ENCODE measurements around the gene INTS6. TPM values are rescaled to one million over a fixed set of nuclear protein-coding genes. Genes with fewer than 3 reads are reported as not detected.

Gene INTS6
- total RNA-seq, 4 donors from 2014 or later: 15.3 to 37.0 (median 25.2) TPM

DNA sequence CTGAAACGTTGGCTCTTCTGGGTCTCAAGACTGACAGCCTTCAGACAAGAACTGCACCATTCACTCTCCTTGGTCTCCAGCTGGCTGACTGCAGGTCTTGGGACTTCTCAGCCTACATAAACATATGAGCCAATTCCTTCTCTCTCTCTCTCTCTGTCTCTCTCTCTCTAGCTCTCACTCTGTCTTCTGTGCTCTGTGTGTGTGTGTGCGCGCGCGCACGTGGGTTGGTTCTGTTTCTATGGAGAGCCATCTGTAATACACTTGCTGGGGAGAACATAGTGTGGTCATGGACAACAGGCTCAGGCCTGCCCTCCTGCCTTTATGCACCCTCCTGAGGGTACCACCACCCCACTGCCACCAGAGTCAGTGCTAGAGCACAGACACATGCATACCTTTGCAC, 127.0 kb downstream of the INTS6 start:
- no peaks in the 10 kb centered on the region for H3K27me3 ChIP-seq
- DNase-seq: no peak
- in situ Hi-C loops (cut with MboI; ENCODE audit: low pct_ligation_motif_present in 1 of 4, low pct_unique_long_range_greater_than_20kb in 1 of 4, low sequenced_read_pairs in 3 of 4): no loop called here
- no peak overlapping the region for H3K27ac ChIP-seq
- intact Hi-C loops (cut with DNase I; ENCODE audit: low total_unique reads): no loop called here
- TF ChIP-seq EP300 (IDR thresholded peaks at IDR 0.05; ENCODE audit: low read depth) (no peak), POLR2AphosphoS5 (IDR thresholded peaks at IDR 0.05) (no peak), POLR2A (IDR thresholded peaks at IDR 0.05) (no peak)
- TF ChIP-seq, protein P1, sequence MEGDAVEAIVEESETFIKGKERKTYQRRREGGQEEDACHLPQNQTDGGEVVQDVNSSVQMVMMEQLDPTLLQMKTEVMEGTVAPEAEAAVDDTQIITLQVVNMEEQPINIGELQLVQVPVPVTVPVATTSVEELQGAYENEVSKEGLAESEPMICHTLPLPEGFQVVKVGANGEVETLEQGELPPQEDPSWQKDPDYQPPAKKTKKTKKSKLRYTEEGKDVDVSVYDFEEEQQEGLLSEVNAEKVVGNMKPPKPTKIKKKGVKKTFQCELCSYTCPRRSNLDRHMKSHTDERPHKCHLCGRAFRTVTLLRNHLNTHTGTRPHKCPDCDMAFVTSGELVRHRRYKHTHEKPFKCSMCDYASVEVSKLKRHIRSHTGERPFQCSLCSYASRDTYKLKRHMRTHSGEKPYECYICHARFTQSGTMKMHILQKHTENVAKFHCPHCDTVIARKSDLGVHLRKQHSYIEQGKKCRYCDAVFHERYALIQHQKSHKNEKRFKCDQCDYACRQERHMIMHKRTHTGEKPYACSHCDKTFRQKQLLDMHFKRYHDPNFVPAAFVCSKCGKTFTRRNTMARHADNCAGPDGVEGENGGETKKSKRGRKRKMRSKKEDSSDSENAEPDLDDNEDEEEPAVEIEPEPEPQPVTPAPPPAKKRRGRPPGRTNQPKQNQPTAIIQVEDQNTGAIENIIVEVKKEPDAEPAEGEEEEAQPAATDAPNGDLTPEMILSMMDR (IDR thresholded peaks at IDR 0.05): no peak
- no peaks in the 10 kb centered on the region for H3K4me1 ChIP-seq
- H3K9me3 ChIP-seq: no peaks in the 10 kb centered on the region
- WGBS, 2 donors (ENCODE audit: low coverage in 1 of 2): 80 to 88% methylated on average over 1 to 6 of the region's 6 CpGs
- H3K4me3 ChIP-seq: no peak overlapping the region
- H3K36me3 ChIP-seq: no peaks in the 10 kb centered on the region

DNA sequence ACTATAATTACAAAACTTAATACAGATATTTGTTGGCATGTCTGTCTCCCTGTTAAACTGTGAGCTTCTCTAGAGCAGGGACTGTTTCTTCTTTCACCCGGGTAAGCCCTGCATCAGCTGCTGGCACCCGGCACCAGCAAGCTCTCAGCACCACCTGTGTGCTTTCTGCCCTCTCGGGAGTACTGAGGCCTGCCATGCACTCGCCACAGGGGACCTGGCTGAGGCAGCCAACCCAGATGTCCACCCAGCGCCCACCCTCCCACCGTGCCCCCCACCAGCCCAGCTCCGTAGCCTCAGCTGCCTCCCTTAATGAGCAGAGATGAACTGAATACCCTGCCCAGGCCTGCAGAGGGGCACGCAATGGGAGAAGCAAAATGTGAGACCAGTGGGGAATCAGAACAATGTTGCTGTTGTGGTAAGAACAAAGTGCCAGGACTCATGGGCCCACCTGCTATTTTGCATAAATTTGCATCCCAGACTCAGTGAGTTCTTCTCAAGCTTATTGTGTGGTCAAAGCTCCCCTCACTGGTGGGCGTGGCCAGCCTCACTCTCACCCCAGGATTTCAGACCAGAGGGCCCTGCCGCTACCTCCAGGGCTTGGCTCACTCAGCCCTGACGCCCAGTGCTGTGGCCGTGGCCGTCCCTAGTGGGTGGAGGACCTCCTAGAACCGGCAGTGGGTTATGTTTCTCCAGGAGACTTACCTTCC, 128.0 kb downstream of the INTS6 start:
- H3K27ac ChIP-seq: no peak overlapping the region
- no peaks in the 10 kb centered on the region for H3K27me3 ChIP-seq
- H3K36me3 ChIP-seq: no peaks in the 10 kb centered on the region
- intact Hi-C loops (cut with DNase I; ENCODE audit: low total_unique reads) (no loop called here), in situ Hi-C loops (cut with MboI; ENCODE audit: low pct_ligation_motif_present in 1 of 4, low pct_unique_long_range_greater_than_20kb in 1 of 4, low sequenced_read_pairs in 3 of 4) (no loop called here)
- H3K4me1 ChIP-seq: no peaks in the 10 kb centered on the region
- TF ChIP-seq, protein P1 (IDR thresholded peaks at IDR 0.05): no peak
- no peak for TF ChIP-seq POLR2A (IDR thresholded peaks at IDR 0.05)
- TF ChIP-seq EP300 (IDR thresholded peaks at IDR 0.05; ENCODE audit: low read depth): no peak
- TF ChIP-seq POLR2AphosphoS5 (IDR thresholded peaks at IDR 0.05): no peak
- H3K9me3 ChIP-seq: no peaks in the 10 kb centered on the region
- DNase-seq: no peak
- 71 to 90% methylated on average over 5 to 14 of the region's 14 CpGs for WGBS, 2 donors (ENCODE audit: low coverage in 1 of 2)
- H3K4me3 ChIP-seq: no peak overlapping the region

DNA sequence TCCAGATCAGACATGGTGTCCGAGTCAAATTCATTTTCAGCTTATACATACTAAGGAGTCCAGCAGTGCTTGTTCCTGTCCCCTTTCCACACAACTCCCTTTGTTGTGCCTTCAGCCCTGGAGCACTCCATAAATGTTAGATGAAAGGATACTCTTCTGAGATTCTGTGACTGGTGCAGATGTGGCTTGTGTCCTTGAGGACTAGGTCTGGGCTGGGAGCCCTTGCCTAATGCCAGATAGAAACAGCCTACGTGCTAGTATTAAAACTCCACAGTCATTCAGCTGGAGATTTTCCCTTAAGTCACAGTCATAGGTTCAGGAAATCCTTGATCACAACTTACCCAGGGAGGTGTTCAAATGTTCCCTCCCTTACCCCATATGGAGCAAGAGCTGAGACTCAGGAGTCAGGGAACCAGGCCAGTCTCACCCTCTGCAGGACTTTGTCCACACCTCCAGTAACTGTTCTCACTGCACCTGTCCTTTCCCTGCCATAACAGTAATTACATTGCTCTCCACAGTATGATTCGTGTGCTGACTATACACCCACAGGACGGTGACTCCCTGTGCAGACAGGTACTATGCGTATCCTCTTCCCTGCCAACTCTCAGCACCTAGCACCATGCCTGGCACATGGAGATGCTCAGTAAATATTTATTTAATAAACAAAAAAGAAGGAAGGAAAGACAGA, 128.9 kb downstream of the INTS6 start:
- Histone ChIP-seq H3K4me3 (no peak overlapping the region), H3K36me3 (no peaks in the 10 kb centered on the region), H3K9me3 (no peaks in the 10 kb centered on the region), H3K27me3 (no peaks in the 10 kb centered on the region), H3K27ac (no peak overlapping the region), H3K4me1 (no peaks in the 10 kb centered on the region)
- intact Hi-C loops (cut with DNase I; ENCODE audit: low total_unique reads): no loop called here
- TF ChIP-seq POLR2AphosphoS5 (IDR thresholded peaks at IDR 0.05) (no peak), POLR2A (IDR thresholded peaks at IDR 0.05) (no peak), EP300 (IDR thresholded peaks at IDR 0.05; ENCODE audit: low read depth) (no peak)
- TF ChIP-seq, protein P1 (IDR thresholded peaks at IDR 0.05): no peak
- 62 to 67% methylated on average over 2 to 5 of the region's 5 CpGs for WGBS, 2 donors (ENCODE audit: low coverage in 1 of 2)
- DNase-seq: no peak
- in situ Hi-C loops (cut with MboI; ENCODE audit: low pct_ligation_motif_present in 1 of 4, low pct_unique_long_range_greater_than_20kb in 1 of 4, low sequenced_read_pairs in 3 of 4): no loop called here

DNA sequence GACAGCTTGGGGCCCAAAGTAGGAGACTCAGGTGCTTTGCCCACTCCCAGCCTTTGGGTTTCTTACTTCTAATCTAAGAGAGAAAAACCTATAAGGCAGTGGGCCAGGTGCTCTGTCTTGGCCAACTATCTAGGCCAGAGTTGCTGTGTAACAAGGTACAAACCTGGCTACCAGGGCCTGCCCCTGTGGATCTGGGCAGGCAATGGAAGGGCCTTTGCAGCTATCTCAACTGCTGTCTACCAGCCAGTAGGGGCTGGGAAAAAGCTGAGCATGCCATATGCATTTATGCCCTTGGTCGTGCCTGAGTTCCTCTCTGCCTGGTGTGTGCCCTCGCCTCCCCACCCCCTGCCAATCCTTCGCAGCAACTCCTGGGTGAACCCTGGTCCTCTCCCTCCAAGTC, 130.0 kb downstream of the INTS6 start:
- H3K4me1 ChIP-seq: no peaks in the 10 kb centered on the region
- H3K36me3 ChIP-seq: no peaks in the 10 kb centered on the region
- H3K9me3 ChIP-seq: no peaks in the 10 kb centered on the region
- in situ Hi-C loops (cut with MboI; ENCODE audit: low pct_ligation_motif_present in 1 of 4, low pct_unique_long_range_greater_than_20kb in 1 of 4, low sequenced_read_pairs in 3 of 4): no loop called here
- H3K27me3 ChIP-seq: no peaks in the 10 kb centered on the region
- H3K4me3 ChIP-seq: no peak overlapping the region
- intact Hi-C loops (cut with DNase I; ENCODE audit: low total_unique reads): no loop called here
- TF ChIP-seq, protein P1 (IDR thresholded peaks at IDR 0.05): no peak
- TF ChIP-seq POLR2A (IDR thresholded peaks at IDR 0.05): no peak
- DNase-seq: no peak
- 97% methylated on average over 3 of the region's 3 CpGs; no CpG with 5 or more reads in 1 of the 2 donors for WGBS, 2 donors (ENCODE audit: low coverage in 1 of 2)
- no peak overlapping the region for H3K27ac ChIP-seq
